DOHH2 (cell line): Measurements from ENCODE around the gene TPCN2.

Source experiments
- H3F3A ChIP-seq: fragments of 200-600 bp; sonication (generic), shearing (Covaris generic); 2 replicates; pipeline ENCODE4 v1.6.0; 2016; ENCODE audit warnings: antibody characterized with exemption, mild to moderate bottlenecking; ENCODE audit not compliant: control insufficient read depth, insufficient read depth
- H3K27ac ChIP-seq: fragments of 200-600 bp; sonication (generic); 2 replicates; pipeline ENCODE4 v1.5.1; 2014; ENCODE audit warnings: low read depth, mild to moderate bottlenecking, low read length, moderate library complexity
- H3K27me3 ChIP-seq: fragments of 200-600 bp; sonication (generic); 2 replicates; pipeline ENCODE4 v1.6.1; 2014; ENCODE audit warnings: mild to moderate bottlenecking, low read length, mixed read lengths; ENCODE audit not compliant: control insufficient read depth
- H3K36me3 ChIP-seq: fragments of 200-600 bp; sonication (generic); 2 replicates; pipeline ENCODE4 v1.6.1; 2014; ENCODE audit warnings: mild to moderate bottlenecking, low read length, moderate library complexity, mixed read lengths; ENCODE audit not compliant: control insufficient read depth
- H3K4me1 ChIP-seq: fragments of 200-600 bp; sonication (generic); 2 replicates; pipeline ENCODE4 v1.6.1; 2014; ENCODE audit warnings: mild to moderate bottlenecking, low read length, mixed read lengths; ENCODE audit not compliant: control insufficient read depth
- H3K4me2 ChIP-seq: fragments of 200-600 bp; sonication (generic); 2 replicates; pipeline ENCODE4 v1.6.0; 2014; ENCODE audit warnings: mild to moderate bottlenecking, low read length, moderate library complexity
- H3K4me3 ChIP-seq: fragments of 200-600 bp; sonication (generic); 2 replicates; pipeline ENCODE4 v1.5.1; 2014; ENCODE audit warnings: mild to moderate bottlenecking, low read length, mixed read lengths
- H3K79me2 ChIP-seq: fragments of 200-600 bp; sonication (generic); 2 replicates; pipeline ENCODE4 v1.6.1; 2014; ENCODE audit warnings: mild to moderate bottlenecking, low read length, mixed read lengths; ENCODE audit not compliant: control insufficient read depth
- H3K9me2 ChIP-seq: fragments of 200-600 bp; sonication (generic); replicated peaks from 2 replicates; pipeline ENCODE4 v1.6.1; 2014; ENCODE audit warnings: mild to moderate bottlenecking, low read length, mixed read lengths; ENCODE audit not compliant: control insufficient read depth
- H3K9me3 ChIP-seq: fragments of 200-600 bp; sonication (generic); 2 replicates; pipeline ENCODE4 v1.6.1; 2014; ENCODE audit warnings: antibody characterized with exemption, low read length, mixed read lengths; ENCODE audit not compliant: control insufficient read depth, insufficient read depth
- H4K20me1 ChIP-seq: fragments of 200-600 bp; sonication (generic); 2 replicates; pipeline ENCODE4 v1.6.0; 2014; ENCODE audit warnings: low read depth, mild to moderate bottlenecking, antibody characterized with exemption, low read length, moderate library complexity; ENCODE audit not compliant: control insufficient read depth, insufficient read depth
- EZH2phosphoT487 ChIP-seq: fragments of 200-600 bp; sonication (generic); IDR thresholded peaks from 2 replicates; pipeline ENCODE4 v1.6.1; 2017; ENCODE audit warnings: borderline replicate concordance, mild to moderate bottlenecking, antibody characterized with exemption, low read length, moderate library complexity, mixed read lengths
- TF ChIP-seq, protein P1 (sequence below): fragments of 200-600 bp; sonication (generic); IDR thresholded peaks from one replicate; pipeline ENCODE4 v1.5.1; 2014; ENCODE audit warnings: antibody characterized with exemption, mild to moderate bottlenecking, low read depth, low read length; ENCODE audit not compliant: poor library complexity, severe bottlenecking

Gene TPCN2

DNA sequence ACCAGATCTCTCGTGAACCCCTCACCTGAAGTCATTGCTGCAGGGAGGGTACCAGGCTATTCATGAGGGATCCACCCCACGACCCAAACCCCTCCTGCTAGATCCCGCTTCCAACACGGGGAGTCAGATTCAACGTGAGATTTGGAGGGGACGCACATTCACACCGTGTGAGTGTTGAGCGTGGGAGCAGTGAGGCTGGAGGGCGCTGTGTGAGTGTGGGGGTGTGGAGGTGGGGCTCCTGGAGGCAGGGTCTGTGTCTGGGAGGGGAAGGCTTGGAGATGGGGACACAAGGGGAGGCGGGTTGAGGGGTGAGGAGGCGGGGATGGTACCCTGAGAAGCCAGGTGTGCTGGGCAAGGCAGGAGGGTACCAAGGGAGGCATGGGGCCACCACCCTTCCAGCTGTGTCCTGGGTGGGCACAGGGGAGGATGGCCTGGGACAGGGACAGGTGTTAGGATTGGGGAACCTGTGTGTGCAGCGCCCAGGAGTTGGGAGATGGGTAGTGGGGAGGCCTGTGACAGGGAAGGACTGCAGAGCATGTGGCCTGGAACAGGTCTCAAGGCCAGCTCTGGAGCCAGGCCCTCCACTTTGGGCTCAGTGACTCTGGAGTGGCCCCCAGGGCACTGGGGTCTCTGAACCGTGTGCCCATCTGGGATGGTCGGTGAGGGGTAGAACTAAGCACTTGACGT lies 13.6 kb downstream of the TPCN2 start:
- Histone ChIP-seq H3K4me3 (no peak overlapping the region), H3K4me2 (no peak overlapping the region), H3K79me2 (peaks cover 2% of the 10 kb centered on the region; the same call in 1 of the 2 replicates), H3K4me1 (no peaks in the 10 kb centered on the region), H4K20me1 (no peaks in the 10 kb centered on the region; the same call in 1 of the 2 replicates), H3K9me3 (no peaks in the 10 kb centered on the region), H3K27ac (no peak overlapping the region), H3K36me3 (peaks cover 2% of the 10 kb centered on the region; the same call in 1 of the 2 replicates), H3K9me2 (no peaks in the 10 kb centered on the region), H3F3A (no peaks in the 10 kb centered on the region), H3K27me3 (no peaks in the 10 kb centered on the region)
- TF ChIP-seq, protein P1, sequence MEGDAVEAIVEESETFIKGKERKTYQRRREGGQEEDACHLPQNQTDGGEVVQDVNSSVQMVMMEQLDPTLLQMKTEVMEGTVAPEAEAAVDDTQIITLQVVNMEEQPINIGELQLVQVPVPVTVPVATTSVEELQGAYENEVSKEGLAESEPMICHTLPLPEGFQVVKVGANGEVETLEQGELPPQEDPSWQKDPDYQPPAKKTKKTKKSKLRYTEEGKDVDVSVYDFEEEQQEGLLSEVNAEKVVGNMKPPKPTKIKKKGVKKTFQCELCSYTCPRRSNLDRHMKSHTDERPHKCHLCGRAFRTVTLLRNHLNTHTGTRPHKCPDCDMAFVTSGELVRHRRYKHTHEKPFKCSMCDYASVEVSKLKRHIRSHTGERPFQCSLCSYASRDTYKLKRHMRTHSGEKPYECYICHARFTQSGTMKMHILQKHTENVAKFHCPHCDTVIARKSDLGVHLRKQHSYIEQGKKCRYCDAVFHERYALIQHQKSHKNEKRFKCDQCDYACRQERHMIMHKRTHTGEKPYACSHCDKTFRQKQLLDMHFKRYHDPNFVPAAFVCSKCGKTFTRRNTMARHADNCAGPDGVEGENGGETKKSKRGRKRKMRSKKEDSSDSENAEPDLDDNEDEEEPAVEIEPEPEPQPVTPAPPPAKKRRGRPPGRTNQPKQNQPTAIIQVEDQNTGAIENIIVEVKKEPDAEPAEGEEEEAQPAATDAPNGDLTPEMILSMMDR = no peak
- TF ChIP-seq EZH2phosphoT487 = no peak

DNA sequence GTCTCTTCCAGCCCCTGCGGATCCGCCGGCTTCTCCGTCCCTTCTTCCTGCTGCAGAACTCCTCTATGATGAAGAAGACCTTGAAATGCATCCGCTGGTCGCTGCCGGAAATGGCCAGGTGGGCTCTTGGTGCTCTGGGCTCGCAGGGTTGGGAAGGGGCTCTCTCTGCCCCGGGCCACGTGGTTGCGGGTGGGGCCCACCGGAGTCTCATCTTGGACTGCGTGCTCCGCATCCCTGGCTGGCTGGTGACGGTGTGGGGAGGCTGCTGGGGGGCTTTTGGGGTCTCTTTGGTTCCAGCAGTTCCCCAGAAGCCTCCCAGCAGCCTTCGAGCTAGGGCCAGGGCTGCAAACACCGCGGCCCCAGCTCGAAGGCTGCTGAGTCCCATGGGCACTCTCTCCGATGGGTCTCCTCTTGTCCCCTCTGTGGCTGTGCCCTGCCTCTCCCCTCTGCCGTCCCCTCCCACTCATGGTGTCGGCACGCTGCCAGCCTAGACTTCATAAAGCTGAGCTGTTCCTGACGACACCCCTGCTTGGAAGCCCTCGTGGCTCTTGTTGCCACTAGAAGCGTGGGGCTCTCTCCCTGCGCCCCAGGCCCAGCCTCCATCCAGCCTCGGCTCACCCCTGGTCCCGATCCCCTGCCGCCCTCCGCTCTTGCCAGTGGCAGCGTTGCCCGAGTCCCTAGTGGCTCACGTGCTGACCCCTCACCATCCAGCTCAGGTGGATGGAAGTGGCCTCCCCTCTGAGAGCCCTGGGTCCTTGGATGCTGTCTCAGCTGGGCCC lies 14.3 kb downstream of the TPCN2 start:
- no peaks in the 10 kb centered on the region for H3K27me3 ChIP-seq
- H3K4me2 ChIP-seq = no peak overlapping the region
- no peaks in the 10 kb centered on the region for H3K9me2 ChIP-seq
- H3K4me3 ChIP-seq = no peak overlapping the region
- no peaks in the 10 kb centered on the region for H3K36me3 ChIP-seq
- H3F3A ChIP-seq = no peaks in the 10 kb centered on the region
- H3K79me2 ChIP-seq = no peaks in the 10 kb centered on the region
- no peaks in the 10 kb centered on the region; the same call in 1 of the 2 replicates for H4K20me1 ChIP-seq
- TF ChIP-seq EZH2phosphoT487 = no peak
- TF ChIP-seq, protein P1 = no peak
- no peak overlapping the region for H3K27ac ChIP-seq
- H3K4me1 ChIP-seq = no peaks in the 10 kb centered on the region
- H3K9me3 ChIP-seq = no peaks in the 10 kb centered on the region

DNA sequence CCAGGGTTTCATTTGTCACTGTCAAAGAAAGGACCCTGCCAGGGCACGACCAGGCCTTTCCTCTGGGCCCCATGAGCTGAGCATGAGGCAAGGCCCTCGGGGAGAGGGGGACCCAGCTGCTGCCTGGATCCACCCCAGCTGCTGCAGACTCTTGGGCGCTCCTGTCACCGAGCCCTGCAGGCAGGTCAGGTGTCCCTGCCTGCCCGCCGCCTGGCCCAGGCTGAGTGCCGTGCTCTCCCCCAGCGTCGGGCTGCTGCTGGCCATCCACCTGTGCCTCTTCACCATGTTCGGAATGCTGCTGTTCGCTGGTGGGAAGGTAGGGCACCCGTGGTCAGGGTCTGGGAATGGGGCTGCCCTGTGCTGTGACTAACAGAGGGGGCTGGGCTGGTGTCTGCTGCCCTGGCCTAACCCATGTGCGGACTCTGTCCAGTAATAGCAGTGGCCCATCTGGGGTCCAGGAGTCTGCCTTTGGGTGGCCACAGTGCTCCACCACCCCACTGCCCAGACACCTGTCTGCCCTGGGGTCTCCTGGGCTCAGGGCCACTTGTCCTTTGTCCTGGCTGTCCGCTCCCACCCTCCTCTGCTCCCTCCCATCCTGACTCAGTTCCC lies 15.0 kb downstream of the TPCN2 start:
- H3K4me1 ChIP-seq = no peaks in the 10 kb centered on the region
- H3F3A ChIP-seq = no peaks in the 10 kb centered on the region
- H3K9me2 ChIP-seq = no peaks in the 10 kb centered on the region
- no peaks in the 10 kb centered on the region; the same call in 1 of the 2 replicates for H4K20me1 ChIP-seq
- no peaks in the 10 kb centered on the region for H3K27me3 ChIP-seq
- no peak overlapping the region for H3K4me2 ChIP-seq
- H3K27ac ChIP-seq = no peak overlapping the region
- no peaks in the 10 kb centered on the region for H3K9me3 ChIP-seq
- H3K36me3 ChIP-seq = no peaks in the 10 kb centered on the region
- H3K79me2 ChIP-seq = no peaks in the 10 kb centered on the region
- no peak overlapping the region for H3K4me3 ChIP-seq
- no peak for TF ChIP-seq EZH2phosphoT487
- TF ChIP-seq, protein P1 = no peak
